Superior temporal gyrus (tissue), 1 donor: ENCODE measurements around the gene KIAA0586.
"Not testable (repeated sequence)": the region's sequence is repeated elsewhere in the genome, so short reads cannot be mapped to it uniquely, and the experiment has no call there.

Source experiments
- DNase-seq: peaks from one replicate; pipeline ENCODE4 v3.0.0-alpha.2; 2016; ENCODE audit errors: extremely low spot score

Gene KIAA0586

GRCh38 chr14:58427281-58428117, at the start of gene KIAA0586, which contains the start of gene TIMM9:
KIAA0586 (plus strand) TSS chr14:58427719; CDS start chr14:58428265, 546 bp downstream.
TIMM9 (minus strand) TSS chr14:58427531; CDS start chr14:58411945, 15,586 bp downstream.
- DNase-seq = peak; percentile 99

GRCh38 chr14:58390830-58391229, 36.7 kb upstream of the KIAA0586 start:
- no peak for DNase-seq

DNA sequence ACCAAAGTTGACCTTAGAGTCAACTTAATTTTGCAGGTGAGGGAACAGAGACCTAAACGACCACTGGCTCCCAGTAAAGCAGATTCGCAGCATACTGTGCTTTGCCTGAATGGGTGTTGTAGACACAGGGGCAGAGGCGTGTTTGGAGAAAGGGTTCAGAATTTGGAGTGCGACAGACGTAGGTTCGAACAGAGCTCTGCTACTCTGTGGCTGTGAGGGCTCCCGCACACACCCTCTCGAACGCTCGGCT, 32.0 kb upstream of the KIAA0586 start:
- no peak for DNase-seq

DNA sequence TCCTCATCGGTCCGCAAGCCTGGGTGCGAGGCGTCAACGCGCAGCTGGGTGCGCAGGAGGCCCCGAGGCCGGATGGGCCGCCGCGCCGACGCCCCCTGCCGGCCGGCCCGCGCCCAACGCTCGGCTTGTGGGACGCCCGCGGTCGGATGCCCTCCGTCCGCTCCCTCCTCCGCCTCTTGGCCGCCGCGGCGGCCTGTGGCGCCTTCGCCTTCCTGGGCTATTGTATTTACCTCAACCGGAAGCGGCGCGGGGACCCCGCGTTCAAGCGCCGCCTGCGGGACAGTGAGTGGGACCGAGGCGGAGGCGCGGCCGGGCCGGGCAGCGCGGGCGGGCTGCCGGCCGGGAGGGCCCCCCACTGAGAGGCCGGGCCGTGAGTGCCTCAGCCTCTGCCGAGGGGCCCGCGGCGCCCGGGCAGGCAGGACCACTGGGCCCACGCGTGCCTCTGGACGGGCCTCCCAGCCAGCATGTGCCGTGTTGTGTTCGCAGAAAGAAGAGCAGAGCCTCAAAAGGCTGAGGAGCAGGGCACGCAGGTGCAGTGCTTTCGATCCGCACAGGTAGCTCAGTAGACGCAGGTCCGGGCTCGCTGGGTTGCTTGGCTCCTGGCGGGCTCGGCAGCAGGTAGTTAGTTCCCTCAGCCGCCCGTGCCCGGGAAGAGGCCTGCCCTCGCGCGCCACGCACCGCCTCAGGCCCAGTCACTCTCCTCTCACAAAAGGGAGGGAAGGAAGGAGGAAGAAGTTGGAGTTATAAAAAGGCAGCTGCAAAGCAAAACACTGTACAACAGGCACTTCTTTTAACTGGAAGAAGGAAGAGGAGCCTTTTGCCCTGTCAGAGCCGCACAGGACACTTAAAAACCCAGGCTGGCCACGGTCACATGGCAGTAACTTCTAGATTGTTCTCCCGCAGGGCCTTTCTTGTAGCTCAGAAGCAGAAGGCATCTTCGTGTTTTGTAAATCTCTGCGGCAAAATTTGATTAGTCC, 31.4 kb upstream of the KIAA0586 start, which contains the start of gene TOMM20L:
Gene TOMM20L (plus strand): TSS at position 119 of the 977 bp plus-strand sequence. CDS start 28 bp downstream, at position 147.
- DNase-seq = peak; percentile 35

- no peak for DNase-seq
These were observed 30.4 kb upstream of the KIAA0586 start for GRCh38 chr14:58397156-58397555.

- DNase-seq = no peak
These were observed 29.0 kb upstream of the KIAA0586 start for GRCh38 chr14:58398495-58398894.

- DNase-seq = no peak
These were observed 28.6 kb upstream of the KIAA0586 start for GRCh38 chr14:58398895-58399294.

- DNase-seq = no peak
These were observed 25.9 kb upstream of the KIAA0586 start for GRCh38 chr14:58401587-58401986.

- peak; percentile 90 for DNase-seq
These were observed 18.8 kb upstream of the KIAA0586 start for GRCh38 chr14:58408681-58409215.

- DNase-seq = no peak
These were observed 12.7 kb upstream of the KIAA0586 start for GRCh38 chr14:58414845-58415244.

DNA sequence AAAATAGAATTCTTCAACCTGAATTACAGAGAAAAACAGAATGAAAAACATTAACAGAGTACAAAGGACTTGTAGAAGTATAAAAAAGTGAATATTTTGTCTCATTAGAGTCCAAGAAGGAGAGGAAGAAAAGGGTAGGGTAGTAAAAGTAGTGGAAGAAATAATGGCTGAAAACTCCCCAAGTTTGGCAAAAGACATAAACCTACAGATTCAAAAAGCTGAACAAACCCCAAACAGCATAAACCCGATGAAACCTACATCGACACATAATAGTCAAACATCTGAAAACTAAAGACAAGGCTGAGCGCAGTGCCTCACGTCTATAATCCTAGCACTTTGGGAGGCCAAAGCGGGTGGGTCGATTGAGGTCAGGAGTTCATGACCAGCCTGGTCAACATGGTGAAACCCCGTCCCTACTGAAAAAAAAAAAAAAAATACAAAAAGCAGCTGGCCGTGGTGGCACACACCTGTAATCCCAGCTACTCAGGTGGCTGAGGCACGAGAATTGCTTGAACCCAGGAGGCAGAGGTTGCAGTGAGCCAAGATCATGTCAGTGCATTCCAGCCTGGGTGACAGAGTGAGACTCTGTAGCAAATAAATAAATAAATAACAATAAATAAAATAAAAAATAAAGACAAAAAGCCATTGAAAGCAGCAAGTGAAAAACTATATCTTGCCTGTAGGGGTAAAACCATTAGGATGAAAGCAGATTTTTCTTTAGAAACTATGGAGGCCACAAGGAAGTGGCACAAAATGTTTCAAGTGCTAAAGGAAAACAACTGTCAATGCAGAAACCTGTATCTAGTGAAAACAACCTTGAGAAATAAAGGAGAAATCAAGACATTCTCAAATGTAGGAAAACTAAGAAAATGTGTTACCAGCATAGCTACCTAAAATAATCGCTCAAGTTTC, 11.6 kb upstream of the KIAA0586 start:
- no peak for DNase-seq

GRCh38 chr14:58416934-58417333, 10.6 kb upstream of the KIAA0586 start:
- not testable (repeated sequence) for DNase-seq

GRCh38 chr14:58426670-58427280, 744 bp upstream of the KIAA0586 start:
- no peak for DNase-seq

DNA sequence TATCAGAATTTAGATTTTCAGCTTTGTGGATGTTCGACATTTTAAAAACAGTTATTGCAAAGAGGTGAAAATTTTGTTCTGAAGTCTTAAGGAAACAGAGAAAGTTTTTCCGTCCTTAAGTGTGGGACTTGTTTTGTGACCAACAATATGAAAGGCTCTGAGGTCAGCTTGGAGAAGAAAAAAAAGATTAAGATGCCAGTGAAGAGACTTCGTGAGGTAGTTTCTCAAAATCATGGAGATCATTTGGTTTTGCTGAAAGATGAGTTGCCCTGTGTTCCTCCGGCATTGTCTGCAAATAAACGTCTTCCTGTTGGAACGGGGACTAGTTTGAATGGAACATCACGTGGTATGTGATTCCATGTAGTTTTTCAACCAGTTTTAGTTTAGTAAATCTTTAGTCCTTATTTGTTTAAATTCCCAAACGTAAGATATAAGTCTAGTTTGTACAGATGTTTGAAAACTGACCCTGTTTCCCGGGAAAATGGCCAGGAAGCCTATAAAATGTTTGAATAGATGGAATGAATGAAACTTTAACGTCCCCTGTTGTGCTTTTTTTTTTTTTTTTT, 682 bp downstream of the KIAA0586 start:
- peak; percentile 66 for DNase-seq

GRCh38 chr14:58430156-58430555, 2.6 kb downstream of the KIAA0586 start:
- DNase-seq = no peak

DNA sequence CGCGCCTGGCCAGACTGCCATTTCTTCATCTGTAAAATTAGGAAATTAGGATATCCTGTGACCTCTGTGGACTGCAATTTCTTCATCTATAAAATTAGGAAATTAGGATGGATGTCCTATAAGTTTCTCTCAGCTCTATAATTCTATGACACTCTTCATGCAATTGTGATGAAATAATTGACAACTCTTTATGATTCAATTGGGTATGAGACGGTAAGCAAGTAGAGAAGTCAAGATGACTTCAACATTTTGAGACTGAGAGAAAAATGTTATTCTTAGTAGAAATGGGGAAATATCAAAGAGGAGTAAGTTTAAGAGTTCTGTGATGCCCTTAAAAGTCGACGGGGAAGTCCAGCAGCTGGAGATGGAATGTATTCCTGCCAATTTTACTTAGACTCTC, 12.0 kb downstream of the KIAA0586 start:
- DNase-seq = no peak

GRCh38 chr14:58444627-58445026, 17.1 kb downstream of the KIAA0586 start:
- no peak for DNase-seq

GRCh38 chr14:58455593-58456265, 28.2 kb downstream of the KIAA0586 start:
- no peak for DNase-seq

- DNase-seq = no peak
These were observed 33.3 kb downstream of the KIAA0586 start for GRCh38 chr14:58460772-58461171.

DNA sequence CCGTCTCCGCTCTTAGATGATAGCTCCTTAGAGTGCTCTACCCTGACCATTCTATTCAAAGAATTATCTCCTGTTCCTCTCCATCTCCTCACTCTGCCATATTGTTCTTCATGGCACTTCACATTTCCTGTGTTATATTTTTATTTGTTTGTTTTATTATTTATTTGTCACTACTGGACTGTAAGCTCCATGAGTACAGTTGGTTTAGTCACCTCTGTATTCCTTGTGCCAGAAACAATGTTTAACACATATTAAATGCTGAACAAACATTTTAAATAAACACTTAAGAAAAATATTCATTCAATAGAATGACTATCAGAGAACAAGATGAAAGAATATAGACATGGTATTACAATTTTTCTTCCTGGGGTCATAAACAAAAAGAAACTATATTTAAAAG, 35.6 kb downstream of the KIAA0586 start:
- no peak for DNase-seq
